Ishikawa (cell line): ENCODE data around the gene PKD2.

ENCODE experiments used
- FOXM1 ChIP-seq: IDR thresholded peaks from 2 replicates; pipeline ENCODE4 v1.6.1; 2012; ENCODE audit warnings: low read depth, borderline replicate concordance
- MAX ChIP-seq: IDR thresholded peaks from 2 replicates; pipeline ENCODE4 v1.6.1; 2012

- TF ChIP-seq MAX (no peak; the same call in 1 of the 2 replicates), FOXM1 (no peak)
Measured at GRCh38 chr4:88008122-88008742, 797 bp downstream of the PKD2 start.
